PC-9 (cell line): Measurements from ENCODE around the gene TRIM58. TPM values are rescaled to one million over a fixed set of nuclear protein-coding genes. Genes with fewer than 3 reads are reported as not detected.

Experiments used
- BruUV-seq: library from RNA; stranded (reverse); fragments of 400-500 nt; replicated peaks from 2 replicates; lab custom pipeline; 2021; lab: Mats Ljungman, UMichigan
- CTCF ChIA-PET: fragments of 300-600 bp; sonication (Branson Sonifier 250); formaldehyde crosslinking; loops from one replicate; lab custom pipeline; 2022; ENCODE audit warnings: antibody characterized with exemption; lab: Charles Lee
- POLR2A ChIA-PET: fragments of 300-600 bp; sonication (Branson Sonifier 250); formaldehyde crosslinking; loops from one replicate; lab custom pipeline; 2022; ENCODE audit warnings: antibody characterized with exemption; ENCODE audit not compliant: unreplicated experiment; lab: Charles Lee
- DNase-seq, 2 experiments: peaks; one replicate each; pipeline versions ENCODE4 v3.0.0 to v3.0.0-alpha.2; 2015 to 2022; ENCODE audit warnings: mixed read lengths in 1 of 2
- H2AFZ ChIP-seq: fragments of 200-600 bp; sonication (generic); 2 replicates; pipeline ENCODE4 v1.8.1; 2017; ENCODE audit warnings: antibody characterized with exemption
- H3F3A ChIP-seq: fragments of 200-600 bp; sonication (generic); 2 replicates; pipeline ENCODE4 v1.8.1; 2017; ENCODE audit warnings: antibody characterized with exemption, mild to moderate bottlenecking, low read depth; ENCODE audit not compliant: insufficient read depth
- H3K27ac ChIP-seq: fragments of 200-600 bp; sonication (generic); 2 replicates; pipeline ENCODE4 v1.6.1; 2016; ENCODE audit warnings: mixed run types
- H3K27me3 ChIP-seq: fragments of 200-600 bp; sonication (generic); 2 replicates; pipeline ENCODE4 v1.6.1; 2016; ENCODE audit warnings: low read depth, mixed run types; ENCODE audit not compliant: insufficient read depth
- H3K36me3 ChIP-seq: fragments of 200-600 bp; sonication (generic); 2 replicates; pipeline ENCODE4 v1.6.1; 2016; ENCODE audit warnings: low read depth, mixed run types
- H3K4me1 ChIP-seq: fragments of 200-600 bp; sonication (generic); replicated peaks from 2 replicates; pipeline ENCODE4 v1.6.1; 2016; ENCODE audit warnings: mixed run types; ENCODE audit not compliant: insufficient read depth
- H3K4me2 ChIP-seq: fragments of 200-600 bp; sonication (generic); 2 replicates; pipeline ENCODE4 v1.6.1; 2017; ENCODE audit warnings: mixed run types
- H3K4me3 ChIP-seq: fragments of 200-600 bp; sonication (generic); 2 replicates; pipeline ENCODE4 v1.6.1; 2016; ENCODE audit warnings: mixed run types
- H3K79me2 ChIP-seq: fragments of 200-600 bp; sonication (generic); 2 replicates; pipeline ENCODE4 v1.6.1; 2017; ENCODE audit warnings: low read depth, mixed run types
- H3K9me2 ChIP-seq: fragments of 200-600 bp; sonication (generic); 2 replicates; pipeline ENCODE4 v1.8.1; 2017; ENCODE audit warnings: mild to moderate bottlenecking; ENCODE audit not compliant: insufficient read depth
- H3K9me3 ChIP-seq: fragments of 200-600 bp; sonication (generic); 2 replicates; pipeline ENCODE4 v1.8.1; 2016; ENCODE audit warnings: low read depth; ENCODE audit not compliant: insufficient read depth
- H4K20me1 ChIP-seq: fragments of 200-600 bp; sonication (generic); 2 replicates; pipeline ENCODE4 v1.8.1; 2017; ENCODE audit not compliant: insufficient read depth
- CTCF ChIP-seq: fragments of 200-600 bp; sonication (generic); conservative IDR thresholded peaks from 2 replicates; pipeline ENCODE4 v1.6.1; 2017; ENCODE audit warnings: mixed run types, antibody characterized with exemption, mild to moderate bottlenecking, moderate library complexity
- EZH2 ChIP-seq: fragments of 200-600 bp; sonication (generic); IDR thresholded peaks from 2 replicates; pipeline ENCODE4 v1.8.0; 2017; ENCODE audit warnings: antibody characterized with exemption, low read depth
- intact Hi-C: fragments of 100-400 bp; cut with micrococcal nuclease; formaldehyde crosslinking; loops from one replicate; pipeline ENCODE4 v1.10.0; 2022; ENCODE audit not compliant: unreplicated experiment
- total RNA-seq: library from RNA; stranded (reverse); gene quantifications from 2 replicates; pipeline ENCODE4 v1.2.3, GENCODE V29; 2021

TRIM58 gene
- total RNA-seq, 1 experiment from 2014 or later: not detected

GRCh38 chr1:247824023-247824422 is 33.0 kb upstream of the TRIM58 start, which contains the start of gene OR14A16:
Gene OR14A16 (minus strand): TSS chr1:247824119. CDS start chr1:247815729, 8,390 bp downstream.
- H3K9me2 ChIP-seq: no peaks in the 10 kb centered on the region
- H3K79me2 ChIP-seq: no peaks in the 10 kb centered on the region
- intact Hi-C loops: no loop called here
- no peak within 1 kb of the TSS for H3K4me3 ChIP-seq
- no peaks in the 10 kb centered on the region for H3K27me3 ChIP-seq
- H3K4me2 ChIP-seq: no peak within 1 kb of the TSS
- H3F3A ChIP-seq: no peaks in the 10 kb centered on the region
- no peaks in the 10 kb centered on the region for H3K36me3 ChIP-seq
- no peaks in the 10 kb centered on the region for H3K9me3 ChIP-seq
- H3K27ac ChIP-seq: no peak within 1 kb of the TSS
- H4K20me1 ChIP-seq: no peaks in the 10 kb centered on the region
- no peak for TF ChIP-seq CTCF
- no peak for TF ChIP-seq EZH2
- POLR2A ChIA-PET: no interaction called here
- no peak for DNase-seq
- no TSS peak for BruUV-seq
- H3K4me1 ChIP-seq: no peaks in the 10 kb centered on the region
- H2AFZ ChIP-seq: no peak within 1 kb of the TSS
- CTCF ChIA-PET: no interaction called here

GRCh38 chr1:247825362-247825761 is 31.6 kb upstream of the TRIM58 start:
- Histone ChIP-seq H3K4me3 (no peak overlapping the region), H3K9me2 (no peaks in the 10 kb centered on the region), H3K27me3 (no peaks in the 10 kb centered on the region), H3K4me1 (no peaks in the 10 kb centered on the region), H2AFZ (no peak overlapping the region), H3K9me3 (no peaks in the 10 kb centered on the region), H3K79me2 (no peaks in the 10 kb centered on the region), H3K4me2 (no peak overlapping the region), H3F3A (no peaks in the 10 kb centered on the region), H4K20me1 (no peaks in the 10 kb centered on the region), H3K27ac (no peak overlapping the region), H3K36me3 (no peaks in the 10 kb centered on the region)
- CTCF ChIA-PET: no interaction called here
- intact Hi-C loops: no loop called here
- no peak for DNase-seq
- no TSS peak for BruUV-seq
- POLR2A ChIA-PET: no interaction called here
- TF ChIP-seq EZH2 (no peak), CTCF (no peak)

GRCh38 chr1:247829656-247830055 is 27.3 kb upstream of the TRIM58 start:
- DNase-seq: no peak
- H3K36me3 ChIP-seq: no peaks in the 10 kb centered on the region
- H3K9me2 ChIP-seq: no peaks in the 10 kb centered on the region
- ChIA-PET CTCF (no interaction called here), POLR2A (interaction anchor here (0.6 kb wide), 1 partner anchor 982 kb away, joined by 5 read pairs; no protein-coding TSS in a partner anchor)
- no peaks in the 10 kb centered on the region for H3K9me3 ChIP-seq
- no peaks in the 10 kb centered on the region for H3F3A ChIP-seq
- H3K27me3 ChIP-seq: no peaks in the 10 kb centered on the region
- H3K27ac ChIP-seq: no peak overlapping the region
- H3K79me2 ChIP-seq: no peaks in the 10 kb centered on the region
- BruUV-seq: no TSS peak
- H3K4me1 ChIP-seq: no peaks in the 10 kb centered on the region
- intact Hi-C loops: no loop called here
- H3K4me2 ChIP-seq: no peak overlapping the region
- H2AFZ ChIP-seq: no peak overlapping the region
- TF ChIP-seq CTCF: no peak
- no peak for TF ChIP-seq EZH2
- no peak overlapping the region for H3K4me3 ChIP-seq
- H4K20me1 ChIP-seq: no peaks in the 10 kb centered on the region
